GM18505 (cell line): Measurements from ENCODE around the gene ASIC4.

Source experiments
- ATAC-seq: cut with Tn5 transposase; IDR thresholded peaks from one replicate; pipeline ENCODE4 v1.9.1; 2021; ENCODE audit not compliant: unreplicated experiment
- POLR2A ChIP-seq: IDR thresholded peaks from 4 replicates; pipeline ENCODE4 v1.6.1; 2011; ENCODE audit warnings: borderline replicate concordance; ENCODE audit not compliant: insufficient read depth, insufficient read length; ENCODE audit errors: extremely low read depth

Gene ASIC4

GRCh38 chr2:219545295-219545942 lies 31.1 kb downstream of the ASIC4 start:
- ATAC-seq = no peak
- TF ChIP-seq POLR2A = no peak

GRCh38 chr2:219545943-219546352 lies 31.7 kb downstream of the ASIC4 start:
- no peak for TF ChIP-seq POLR2A

DNA sequence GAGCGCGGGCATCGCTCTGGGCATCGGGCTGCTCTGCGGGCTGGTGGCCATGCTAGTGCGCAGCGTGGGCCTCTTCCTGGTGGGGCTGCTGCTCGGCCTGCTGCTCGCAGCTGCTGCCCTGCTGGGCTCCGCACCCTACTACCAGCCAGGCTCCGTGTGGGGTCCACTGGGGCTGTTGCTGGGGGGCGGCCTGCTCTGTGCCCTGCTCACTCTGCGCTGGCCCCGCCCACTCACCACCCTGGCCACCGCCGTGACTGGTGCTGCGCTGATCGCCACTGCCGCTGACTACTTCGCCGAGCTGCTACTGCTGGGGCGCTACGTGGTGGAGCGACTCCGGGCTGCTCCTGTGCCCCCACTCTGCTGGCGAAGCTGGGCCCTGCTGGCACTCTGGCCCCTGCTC lies 33.3 kb downstream of the ASIC4 start:
- no peak for ATAC-seq
- no peak for TF ChIP-seq POLR2A

More at GRCh38 chr2:219545943-219546352, 31.7 kb downstream of the ASIC4 start:
- ATAC-seq = no peak

DNA sequence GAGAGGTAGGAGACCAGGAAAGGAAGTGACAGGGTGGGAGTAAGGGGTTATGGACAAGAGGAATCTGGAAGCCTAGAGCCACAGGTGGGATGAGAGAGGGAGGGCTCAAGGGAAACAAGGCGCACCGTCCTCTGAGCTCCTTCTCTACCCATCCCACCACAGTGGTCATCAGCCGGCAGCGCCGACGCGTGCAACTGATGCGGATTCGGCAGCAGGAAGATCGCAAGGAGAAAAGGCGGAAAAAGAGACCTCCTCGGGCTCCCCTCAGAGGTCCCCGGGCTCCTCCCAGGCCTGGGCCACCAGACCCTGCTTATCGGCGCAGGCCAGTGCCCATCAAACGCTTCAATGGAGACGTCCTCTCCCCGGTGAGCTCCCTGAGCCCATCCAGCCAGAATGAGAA lies 34.7 kb downstream of the ASIC4 start:
- ATAC-seq = no peak
- no peak for TF ChIP-seq POLR2A

DNA sequence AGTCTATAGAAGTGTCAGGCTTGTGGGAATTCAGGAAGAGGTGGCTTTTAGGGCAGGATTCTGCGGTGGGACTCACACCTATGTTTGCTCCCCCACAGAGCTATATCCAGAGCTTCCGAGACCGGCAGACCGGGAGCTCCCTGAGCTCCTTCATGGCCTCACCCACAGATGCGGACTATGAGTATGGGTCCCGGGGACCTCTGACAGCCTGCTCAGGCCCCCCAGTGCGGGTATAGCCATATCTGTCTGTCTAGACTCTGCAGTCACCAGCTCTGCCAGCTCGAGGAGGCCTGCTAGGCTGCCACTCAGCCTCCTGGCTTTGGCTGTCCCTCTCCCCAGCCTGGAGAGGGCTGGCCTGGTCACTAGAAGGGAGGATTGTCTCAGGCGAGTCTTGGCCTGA lies 35.3 kb downstream of the ASIC4 start:
- ATAC-seq = no peak
- no peak for TF ChIP-seq POLR2A

- ATAC-seq = peak; percentile 9
- TF ChIP-seq POLR2A = no peak
Measured at GRCh38 chr2:219551441-219552381, 37.4 kb downstream of the ASIC4 start.

DNA sequence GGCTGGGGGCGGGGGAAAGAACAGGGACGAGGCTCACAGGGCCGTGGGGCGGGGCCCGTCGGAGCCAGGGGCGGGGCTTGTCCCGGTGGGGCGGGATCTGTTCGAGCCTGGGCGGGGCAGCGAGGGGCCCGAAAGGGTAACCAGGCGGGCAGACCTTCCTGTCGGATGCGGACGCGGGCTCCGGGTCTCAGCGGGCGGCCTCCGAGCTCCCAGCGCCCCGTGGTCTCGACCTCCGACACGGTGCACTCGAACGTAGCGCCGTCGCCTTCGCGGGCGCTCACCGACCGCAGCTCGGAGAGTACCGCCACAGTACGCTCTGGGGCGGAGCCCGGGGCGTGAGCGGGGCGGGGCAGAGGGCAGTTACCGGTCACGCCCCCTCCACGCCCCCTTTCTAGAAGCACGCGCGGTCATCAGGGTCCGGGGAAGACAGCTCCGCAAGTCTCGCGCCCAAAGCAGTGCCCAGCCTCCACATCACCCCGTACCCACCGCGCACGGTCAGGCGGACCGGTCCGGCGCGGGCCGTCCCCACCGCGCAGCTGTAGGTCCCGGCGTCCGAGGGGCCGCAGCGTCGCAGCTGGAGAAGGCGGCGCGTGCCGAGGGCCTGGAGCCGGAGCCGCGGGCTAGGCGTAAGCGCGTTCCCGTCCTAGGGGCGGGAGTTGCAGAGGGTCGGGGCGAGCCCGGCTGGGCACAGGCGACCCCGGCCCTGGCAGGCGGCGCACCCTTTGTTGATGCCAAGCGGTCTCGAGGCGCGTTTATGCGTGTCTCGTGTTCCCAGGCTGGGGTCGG lies 38.3 kb downstream of the ASIC4 start:
- TF ChIP-seq POLR2A = no peak
- peak; percentile 89 for ATAC-seq

DNA sequence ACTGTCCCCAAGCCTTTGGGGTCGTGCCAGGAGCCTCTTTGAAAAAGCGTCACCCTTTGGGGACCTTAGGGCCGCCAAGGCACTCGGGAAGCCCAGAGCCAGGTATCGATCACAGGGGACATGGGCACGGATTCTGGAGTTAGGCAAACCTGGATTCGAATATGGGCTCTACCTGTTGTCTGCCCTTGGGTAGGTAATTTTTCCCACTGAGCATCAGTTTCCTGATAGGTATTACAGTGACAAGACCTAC lies 38.8 kb downstream of the ASIC4 start:
- no peak for TF ChIP-seq POLR2A
- ATAC-seq = no peak

DNA sequence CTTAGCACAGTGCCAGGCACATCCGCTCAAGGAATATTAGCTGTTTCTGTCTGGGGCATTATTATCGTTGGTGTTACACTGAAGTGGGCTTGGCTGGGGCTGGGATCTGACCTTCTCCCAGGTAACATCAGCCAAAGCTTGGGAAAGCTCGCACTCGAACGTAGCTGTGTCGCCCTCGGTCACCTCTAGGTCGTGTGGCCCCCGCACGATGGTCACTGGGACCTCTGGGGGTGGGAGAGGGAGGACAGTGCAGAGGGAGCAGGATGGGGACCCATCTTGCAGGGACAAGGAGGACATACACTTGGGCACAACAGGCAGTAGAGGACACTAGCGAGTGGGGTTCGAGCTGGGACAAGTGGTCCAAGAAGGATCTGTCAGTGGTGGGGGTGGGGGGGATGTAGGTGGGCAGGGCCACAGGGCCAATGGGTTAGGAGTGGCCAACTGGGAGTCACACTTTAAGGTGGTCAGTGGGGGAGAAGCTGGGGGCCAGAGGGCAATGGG lies 39.2 kb downstream of the ASIC4 start:
- no peak for TF ChIP-seq POLR2A
- no peak for ATAC-seq

GRCh38 chr2:219554350-219554749 lies 40.1 kb downstream of the ASIC4 start:
- TF ChIP-seq POLR2A = no peak
- no peak for ATAC-seq

DNA sequence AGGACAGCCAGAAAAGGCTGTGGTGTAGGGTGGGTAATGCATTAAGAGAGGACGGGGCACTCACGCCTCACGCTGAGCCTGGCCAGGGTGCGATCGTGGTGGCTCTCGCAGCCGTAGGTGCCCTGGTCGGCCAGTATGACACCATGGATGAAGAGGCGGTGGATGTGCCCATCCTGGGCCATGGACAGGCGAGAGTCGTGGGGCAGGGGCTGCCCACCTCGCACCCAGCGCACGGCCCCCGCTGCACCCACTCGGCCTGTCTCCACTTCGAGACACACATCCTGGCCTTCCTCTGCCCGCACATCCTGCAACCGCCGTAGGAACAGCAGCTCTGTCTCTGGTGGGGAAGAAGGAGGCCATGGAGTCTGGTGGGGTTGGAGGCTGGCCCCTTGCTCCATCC lies 41.7 kb downstream of the ASIC4 start:
- no peak for ATAC-seq
- no peak for TF ChIP-seq POLR2A

GRCh38 chr2:219556413-219556812 lies 42.1 kb downstream of the ASIC4 start:
- ATAC-seq = no peak
- no peak for TF ChIP-seq POLR2A

DNA sequence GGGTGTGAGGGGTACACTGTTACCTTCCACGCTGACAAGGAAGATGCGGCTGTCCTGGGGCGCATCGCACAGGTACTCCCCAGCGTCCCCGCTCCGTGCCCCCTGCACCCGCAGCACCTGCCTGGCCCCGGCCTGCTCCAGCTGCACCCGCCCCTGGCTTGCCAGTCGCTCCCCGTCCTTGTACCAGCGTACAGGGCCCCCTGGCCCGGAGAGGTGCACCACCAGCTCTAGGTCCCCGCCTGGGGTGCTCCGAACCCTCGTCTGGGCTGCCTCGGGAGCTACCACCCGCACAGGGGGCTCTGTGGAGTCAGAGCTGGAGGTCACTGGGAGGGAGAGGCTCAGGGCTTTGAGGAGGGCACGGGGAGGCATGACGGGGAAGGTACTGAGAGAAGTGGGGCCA lies 43.0 kb downstream of the ASIC4 start:
- no peak for TF ChIP-seq POLR2A
- no peak for ATAC-seq

DNA sequence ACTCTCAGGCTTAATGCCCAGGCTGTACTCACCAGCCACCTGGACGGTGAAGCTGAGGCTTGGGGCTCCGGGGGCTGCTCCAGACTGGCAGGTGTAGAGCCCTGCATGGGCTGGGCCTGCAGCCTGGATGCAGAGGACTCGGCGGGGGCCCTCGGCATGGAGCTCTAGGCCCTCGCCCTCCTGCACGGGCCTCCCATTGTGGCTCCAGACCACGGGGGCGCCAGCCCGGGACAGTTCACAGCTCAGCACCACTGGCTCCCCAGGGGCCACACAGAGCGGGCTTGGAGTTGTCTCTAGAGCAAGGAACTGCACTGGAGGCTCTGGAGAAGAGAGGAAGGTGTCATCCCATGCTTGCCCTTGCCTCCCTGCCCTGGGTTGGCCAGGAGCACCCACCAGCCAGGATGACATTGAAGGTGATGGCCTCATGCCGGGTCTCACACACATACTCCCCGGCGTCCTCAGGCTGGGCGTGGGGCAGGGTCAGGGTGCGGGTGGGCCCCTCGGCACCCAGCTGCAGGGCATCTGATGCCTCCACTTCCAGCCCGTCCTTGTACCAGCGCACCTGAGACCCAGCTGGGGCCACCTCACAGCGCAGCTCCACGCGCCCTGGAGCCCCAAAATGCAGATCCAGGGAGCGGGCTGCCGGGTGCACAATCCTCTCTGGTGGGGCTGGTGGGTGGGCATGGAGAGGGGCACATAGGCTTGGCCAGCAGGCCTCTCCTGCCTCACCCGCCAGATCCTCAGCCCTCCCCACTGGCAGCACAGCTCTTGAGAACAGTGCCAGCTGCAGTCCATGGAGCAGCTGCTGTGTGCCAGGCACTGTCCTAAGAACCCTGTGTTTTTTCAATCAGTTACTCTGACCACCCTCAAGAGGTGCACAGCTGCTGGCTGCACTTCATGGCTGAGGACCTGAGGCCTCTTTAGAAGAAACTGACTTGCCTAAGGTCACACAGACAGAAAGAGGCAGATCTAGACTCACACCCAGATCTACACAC lies 43.8 kb downstream of the ASIC4 start:
- ATAC-seq = no peak
- no peak for TF ChIP-seq POLR2A
